ENCODE data around the gene MAP3K1.

- TF ChIP-seq CTCF (IDR thresholded peaks at IDR 0.05) (no peak), ZFX (IDR thresholded peaks at IDR 0.05; ENCODE audit: borderline replicate concordance) (no peak)
Measured at GRCh38 chr5:56853698-56854097, 38.3 kb downstream of the MAP3K1 start.
